GM18907 (cell line): ENCODE data around the gene SLIT1.

ENCODE experiments used
- ATAC-seq: cut with Tn5 transposase; IDR thresholded peaks from one replicate; pipeline ENCODE4 v1.9.1; 2021; ENCODE audit warnings: mild to moderate bottlenecking, moderate library complexity; ENCODE audit not compliant: unreplicated experiment

SLIT1 gene

GRCh38 chr10:97030894-97031293 lies 154.9 kb downstream of the SLIT1 start:
- no peak for ATAC-seq

GRCh38 chr10:97029271-97029670 lies 156.5 kb downstream of the SLIT1 start:
- ATAC-seq: no peak

GRCh38 chr10:97028832-97029178 lies 157.0 kb downstream of the SLIT1 start:
- ATAC-seq: no peak

GRCh38 chr10:97028126-97028831 lies 157.5 kb downstream of the SLIT1 start:
- ATAC-seq: no peak

- no peak for ATAC-seq
These were observed 160.0 kb downstream of the SLIT1 start for GRCh38 chr10:97025613-97026242.

- peak; percentile 39 for ATAC-seq
These were observed 161.3 kb downstream of the SLIT1 start for GRCh38 chr10:97024168-97025073.

- no peak for ATAC-seq
These were observed 162.2 kb downstream of the SLIT1 start for GRCh38 chr10:97023401-97024167.

GRCh38 chr10:97022616-97023015 lies 163.1 kb downstream of the SLIT1 start:
- no peak for ATAC-seq

- ATAC-seq: no peak
These were observed 165.0 kb downstream of the SLIT1 start for GRCh38 chr10:97020452-97021400.

GRCh38 chr10:97019213-97019844 lies 166.4 kb downstream of the SLIT1 start:
- ATAC-seq: no peak

GRCh38 chr10:97018251-97019212 lies 167.2 kb downstream of the SLIT1 start:
- no peak for ATAC-seq

GRCh38 chr10:97017474-97017903 lies 168.3 kb downstream of the SLIT1 start:
- ATAC-seq: no peak

GRCh38 chr10:97016728-97017473 lies 168.9 kb downstream of the SLIT1 start:
- ATAC-seq: peak; percentile 81

GRCh38 chr10:97015240-97015639 lies 170.5 kb downstream of the SLIT1 start:
- ATAC-seq: no peak

- ATAC-seq: no peak
These were observed 171.8 kb downstream of the SLIT1 start for GRCh38 chr10:97013983-97014382.

- no peak for ATAC-seq
These were observed 172.2 kb downstream of the SLIT1 start for GRCh38 chr10:97013568-97013967.

- ATAC-seq: no peak
These were observed 173.3 kb downstream of the SLIT1 start for GRCh38 chr10:97012470-97012869.
